Colonic mucosa (tissue), 4 donors: ENCODE results near the gene LTB4R2. TPM values are rescaled to one million over a fixed set of nuclear protein-coding genes. Genes with fewer than 3 reads are reported as not detected.

Source experiments
- DNase-seq: peaks from one replicate; pipeline ENCODE4 v3.0.0-alpha.2; 2020
- H3K27ac ChIP-seq: fragments of 200-600 bp; one replicate; pipeline ENCODE4 v1.8.0; 2021
- H3K27me3 ChIP-seq: fragments of 200-600 bp; one replicate; pipeline ENCODE4 v1.8.0; 2021
- H3K36me3 ChIP-seq: fragments of 200-600 bp; one replicate; pipeline ENCODE4 v1.8.0; 2021
- H3K4me1 ChIP-seq: fragments of 200-600 bp; one replicate; pipeline ENCODE4 v1.8.0; 2021; ENCODE audit warnings: mild to moderate bottlenecking
- H3K4me3 ChIP-seq: fragments of 200-600 bp; one replicate; pipeline ENCODE4 v1.8.0; 2021
- H3K9ac ChIP-seq, 2 donors: one replicate each; pipeline ENCODE4 v1.7.0; 2013; ENCODE audit warnings: control low read depth in 2 of 2, low read depth in 2 of 2, low read length in 2 of 2
- H3K9me3 ChIP-seq: fragments of 200-600 bp; one replicate; pipeline ENCODE4 v1.8.0; 2021
- CTCF ChIP-seq: fragments of 200-600 bp; IDR thresholded peaks from one replicate; pipeline ENCODE4 v1.8.0; 2022; ENCODE audit warnings: antibody characterized with exemption, mild to moderate bottlenecking
- intact Hi-C: fragments of 100-400 bp; cut with DNase I; formaldehyde crosslinking; loops from one replicate; pipeline ENCODE4 v1.14.1; 2022
- total RNA-seq, 2 donors: library from RNA; stranded (reverse); fragmentation: NEBNext Ultra II Directional in 1 of 2; extraction: Animal tissue kit (Norgen Biotek cat#: 25700) in 1 of 2; gene quantifications; one replicate each; pipeline ENCODE4 v1.2.1, GENCODE V29; 2021
- donor health status: healthy.
- donor health status: DM: no; HTN: no; CAD: no.
- donor health status: DM: no; HTN: no; CAD: no.

Gene LTB4R2
- total RNA-seq, 2 donors from 2014 or later, result 2.7 to 7.8 TPM

DNA sequence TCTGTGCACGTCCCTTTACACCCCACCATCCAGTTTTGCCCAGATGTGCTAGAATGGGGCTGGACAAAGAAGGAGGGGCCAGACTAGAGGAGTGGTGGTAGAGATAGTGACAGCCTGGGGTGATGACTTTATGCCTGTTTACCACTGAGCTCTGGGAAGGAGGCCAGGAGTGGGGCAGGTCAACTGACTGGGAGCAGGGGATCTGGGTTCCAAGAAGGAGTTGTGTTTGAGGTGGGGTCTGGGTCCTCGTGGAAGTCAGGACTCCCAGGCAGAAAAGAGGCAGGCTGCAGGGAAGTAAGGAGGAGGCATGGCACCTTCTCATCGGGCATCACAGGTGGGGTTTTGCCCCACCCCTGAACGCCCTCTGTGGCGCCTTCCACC lies 315 bp downstream of the LTB4R2 start:
- intact Hi-C loops, result no loop called here
- Histone ChIP-seq H3K4me1 (peaks cover 8% of the 10 kb centered on the region), H3K36me3 (peaks cover 2% of the 10 kb centered on the region), H3K27me3 (no peaks in the 10 kb centered on the region), H3K9ac (peak overlapping the region; percentile 46 to 82), H3K27ac (peak overlapping the region; percentile 62), H3K9me3 (no peaks in the 10 kb centered on the region), H3K4me3 (peak overlapping the region; percentile 50)
- DNase-seq, result peak; percentile 75
- TF ChIP-seq CTCF, result no peak

DNA sequence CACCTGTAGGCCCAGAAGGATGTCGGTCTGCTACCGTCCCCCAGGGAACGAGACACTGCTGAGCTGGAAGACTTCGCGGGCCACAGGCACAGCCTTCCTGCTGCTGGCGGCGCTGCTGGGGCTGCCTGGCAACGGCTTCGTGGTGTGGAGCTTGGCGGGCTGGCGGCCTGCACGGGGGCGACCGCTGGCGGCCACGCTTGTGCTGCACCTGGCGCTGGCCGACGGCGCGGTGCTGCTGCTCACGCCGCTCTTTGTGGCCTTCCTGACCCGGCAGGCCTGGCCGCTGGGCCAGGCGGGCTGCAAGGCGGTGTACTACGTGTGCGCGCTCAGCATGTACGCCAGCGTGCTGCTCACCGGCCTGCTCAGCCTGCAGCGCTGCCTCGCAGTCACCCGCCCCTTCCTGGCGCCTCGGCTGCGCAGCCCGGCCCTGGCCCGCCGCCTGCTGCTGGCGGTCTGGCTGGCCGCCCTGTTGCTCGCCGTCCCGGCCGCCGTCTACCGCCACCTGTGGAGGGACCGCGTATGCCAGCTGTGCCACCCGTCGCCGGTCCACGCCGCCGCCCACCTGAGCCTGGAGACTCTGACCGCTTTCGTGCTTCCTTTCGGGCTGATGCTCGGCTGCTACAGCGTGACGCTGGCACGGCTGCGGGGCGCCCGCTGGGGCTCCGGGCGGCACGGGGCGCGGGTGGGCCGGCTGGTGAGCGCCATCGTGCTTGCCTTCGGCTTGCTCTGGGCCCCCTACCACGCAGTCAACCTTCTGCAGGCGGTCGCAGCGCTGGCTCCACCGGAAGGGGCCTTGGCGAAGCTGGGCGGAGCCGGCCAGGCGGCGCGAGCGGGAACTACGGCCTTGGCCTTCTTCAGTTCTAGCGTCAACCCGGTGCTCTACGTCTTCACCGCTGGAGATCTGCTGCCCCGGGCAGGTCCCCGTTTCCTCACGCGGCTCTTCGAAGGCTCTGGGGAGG lies 985 bp downstream of the LTB4R2 start, which contains the start of gene LTB4R:
LTB4R (plus strand) TSS at position 857 of the 959 bp plus-strand sequence. CDS start 4,150 bp downstream, outside the sequence.
- peak; percentile 35 for TF ChIP-seq CTCF
- peak within 1 kb of the TSS; percentile 50 for H3K4me3 ChIP-seq
- H3K27ac ChIP-seq, result peak within 1 kb of the TSS; percentile 62
- peak; percentile 76 for DNase-seq
- peak within 1 kb of the TSS; percentile 48 to 82 for H3K9ac ChIP-seq
- intact Hi-C loops, result no loop called here
- no peaks in the 10 kb centered on the region for H3K9me3 ChIP-seq
- H3K36me3 ChIP-seq, result no peaks in the 10 kb centered on the region
- H3K4me1 ChIP-seq, result peaks cover 8% of the 10 kb centered on the region
- no peaks in the 10 kb centered on the region for H3K27me3 ChIP-seq

DNA sequence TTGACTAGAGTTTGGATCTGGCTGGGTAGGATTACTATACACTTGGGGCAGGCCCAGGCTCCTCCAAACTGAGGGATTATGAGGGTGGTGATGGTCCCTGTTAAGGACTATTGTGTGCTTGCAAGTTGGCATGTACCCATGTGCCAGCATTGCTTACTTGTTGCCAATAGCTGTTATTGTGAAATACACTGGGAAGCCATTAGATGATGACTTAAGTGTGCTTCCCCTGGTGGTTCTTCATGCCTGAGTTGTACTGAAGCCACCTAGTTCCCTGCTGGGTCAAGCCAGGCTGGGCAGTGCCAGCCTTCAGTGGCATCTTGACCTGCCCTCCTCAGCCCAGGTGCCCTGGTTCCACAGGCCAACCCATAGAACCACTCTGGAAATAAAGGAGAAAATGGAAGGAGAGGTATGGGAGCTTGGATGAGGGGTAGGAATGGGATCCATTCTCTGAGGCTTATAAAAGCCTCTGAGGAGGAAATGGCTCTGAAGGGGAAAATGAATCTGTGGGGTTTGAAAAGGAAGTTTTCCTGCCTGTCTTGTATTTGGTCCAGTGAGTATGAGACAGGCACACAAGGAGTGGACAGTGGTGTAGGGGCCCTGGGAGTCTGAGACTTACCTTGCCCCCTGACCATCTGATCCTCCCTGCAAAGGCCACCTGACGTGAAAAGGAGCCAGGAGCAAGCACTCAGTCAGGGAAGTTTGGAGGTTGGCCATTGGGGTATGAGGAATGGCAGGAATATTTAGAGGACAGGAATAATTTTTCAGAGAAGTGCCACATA lies 2.1 kb downstream of the LTB4R2 start:
- Histone ChIP-seq H3K27ac (peak overlapping the region; percentile 62), H3K4me3 (peak overlapping the region; percentile 50), H3K4me1 (peaks cover 13% of the 10 kb centered on the region), H3K36me3 (no peaks in the 10 kb centered on the region), H3K27me3 (no peaks in the 10 kb centered on the region), H3K9me3 (no peaks in the 10 kb centered on the region), H3K9ac (peak overlapping the region in 1 of 2 donors; percentile 48)
- intact Hi-C loops, result no loop called here
- no peak for DNase-seq
- no peak for TF ChIP-seq CTCF

GRCh38 chr14:24312736-24313507 lies 3.0 kb downstream of the LTB4R2 start:
- TF ChIP-seq CTCF, result no peak
- H3K27ac ChIP-seq, result peak overlapping the region; percentile 62
- H3K4me3 ChIP-seq, result no peak overlapping the region
- DNase-seq, result no peak
- H3K27me3 ChIP-seq, result no peaks in the 10 kb centered on the region
- H3K9ac ChIP-seq, result peak overlapping the region in 1 of 2 donors; percentile 64
- no peaks in the 10 kb centered on the region for H3K36me3 ChIP-seq
- intact Hi-C loops, result no loop called here
- no peaks in the 10 kb centered on the region for H3K9me3 ChIP-seq
- peaks cover 13% of the 10 kb centered on the region for H3K4me1 ChIP-seq

GRCh38 chr14:24313913-24314312 lies 4.0 kb downstream of the LTB4R2 start:
- Histone ChIP-seq H3K4me3 (no peak overlapping the region), H3K4me1 (peaks cover 13% of the 10 kb centered on the region), H3K36me3 (no peaks in the 10 kb centered on the region), H3K27ac (peak overlapping the region; percentile 62), H3K27me3 (no peaks in the 10 kb centered on the region), H3K9me3 (no peaks in the 10 kb centered on the region), H3K9ac (peak overlapping the region in 1 of 2 donors; percentile 27)
- no peak for DNase-seq
- no peak for TF ChIP-seq CTCF
- intact Hi-C loops, result no loop called here
